Mucosa of descending colon (tissue), 3 donors: ENCODE data around the gene EVX1. TPM values are rescaled to one million over a fixed set of nuclear protein-coding genes. Genes with fewer than 3 reads are reported as not detected.

Experiments
- ATAC-seq: fragments of 200-7000 bp; cut with Tn5 transposase; one replicate; pipeline ENCODE4 v1.9.1; 2020; ENCODE audit warnings: mild to moderate bottlenecking, moderate library complexity
- DNase-seq, 3 donors: peaks; one replicate each; pipeline ENCODE4 v3.0.0-alpha.2; 2020
- H3K36me3 ChIP-seq: fragments of 200-600 bp; one replicate; pipeline ENCODE4 v1.8.0; 2021; ENCODE audit warnings: low read depth, mild to moderate bottlenecking
- H3K4me1 ChIP-seq: fragments of 200-600 bp; one replicate; pipeline ENCODE4 v1.8.0; 2021; ENCODE audit warnings: low read depth, mild to moderate bottlenecking
- H3K4me3 ChIP-seq: fragments of 200-600 bp; one replicate; pipeline ENCODE4 v1.8.0; 2021; ENCODE audit warnings: mild to moderate bottlenecking
- H3K9me3 ChIP-seq: fragments of 200-600 bp; one replicate; pipeline ENCODE4 v1.8.0; 2021; ENCODE audit warnings: mild to moderate bottlenecking
- CTCF ChIP-seq: fragments of 200-600 bp; IDR thresholded peaks from one replicate; pipeline ENCODE4 v1.8.0; 2022; ENCODE audit warnings: antibody characterized with exemption, mild to moderate bottlenecking
- intact Hi-C, 2 donors: fragments of 100-400 bp; cut with DNase I in 1 of 2; cut with micrococcal nuclease in 1 of 2; formaldehyde crosslinking; loops; one replicate each; pipeline versions ENCODE4 v1.11.0 to v1.11.1; 2022; cut with DNase I, micrococcal nuclease
- total RNA-seq, 3 donors: library from RNA; stranded (reverse); fragmentation: NEBNext Ultra II Directional in 2 of 3; extraction: Animal tissue kit (Norgen Biotek cat#: 25700) in 2 of 3; gene quantifications; one replicate each; pipeline versions ENCODE4 v1.2.1 to v1.2.4, GENCODE V29; 2021 to 2023
- donor health status: DM: no; HTN: no; CAD: no; lungs with moderate emphysema.
- donor health status: DM: no; HTN: no; CAD: no.
- donor health status: DM: no; HTN: yes; CAD: no.

The EVX1 gene
- total RNA-seq, 3 donors from 2014 or later: 0.43 to 2.7 TPM; not detected in 1

DNA sequence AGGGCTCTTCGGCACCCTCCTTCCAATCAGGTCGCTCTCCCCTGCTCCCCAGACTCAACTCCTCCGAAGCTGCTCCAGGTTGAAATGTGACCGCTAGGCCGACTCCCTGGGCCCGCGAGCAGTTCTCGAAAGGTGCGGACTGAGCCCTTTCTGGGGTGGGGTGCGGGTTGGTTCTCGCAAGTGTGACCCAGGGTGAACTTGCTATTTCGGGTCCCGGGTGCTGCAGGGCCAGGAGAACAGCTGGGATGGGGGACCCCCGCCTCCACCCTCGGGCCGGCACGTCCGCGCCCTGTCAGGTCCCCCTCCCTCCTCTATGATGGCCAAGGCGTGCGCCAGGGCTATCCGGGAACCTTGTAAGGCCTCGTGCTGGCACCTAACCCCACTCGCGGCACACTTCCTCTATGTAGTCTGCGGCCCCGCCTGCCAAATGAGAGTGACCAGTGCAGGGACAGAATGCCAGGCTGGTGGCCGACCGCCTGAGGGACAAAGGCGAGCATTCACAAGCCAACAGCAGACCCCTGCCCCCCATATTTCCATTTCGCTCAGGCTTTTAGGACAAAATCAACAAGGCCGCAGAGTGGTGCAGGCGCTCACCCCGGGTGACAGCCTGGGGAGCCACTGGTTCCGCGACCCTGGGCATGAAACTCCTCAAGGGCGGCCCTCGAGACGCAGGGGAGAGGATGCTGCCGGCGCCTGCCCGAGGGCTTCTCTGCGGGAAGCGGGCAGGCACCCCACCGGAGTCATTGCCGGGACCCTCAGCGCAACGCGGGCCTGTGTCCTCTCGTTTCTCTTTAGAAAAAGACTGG lies 29.0 kb upstream of the EVX1 start:
- intact Hi-C loops: no loop called here
- H3K36me3 ChIP-seq: no peaks in the 10 kb centered on the region
- TF ChIP-seq CTCF: no peak
- ATAC-seq: no peak
- DNase-seq: no peak
- H3K4me1 ChIP-seq: peaks cover 17% of the 10 kb centered on the region
- no peaks in the 10 kb centered on the region for H3K9me3 ChIP-seq
- H3K4me3 ChIP-seq: no peak overlapping the region

DNA sequence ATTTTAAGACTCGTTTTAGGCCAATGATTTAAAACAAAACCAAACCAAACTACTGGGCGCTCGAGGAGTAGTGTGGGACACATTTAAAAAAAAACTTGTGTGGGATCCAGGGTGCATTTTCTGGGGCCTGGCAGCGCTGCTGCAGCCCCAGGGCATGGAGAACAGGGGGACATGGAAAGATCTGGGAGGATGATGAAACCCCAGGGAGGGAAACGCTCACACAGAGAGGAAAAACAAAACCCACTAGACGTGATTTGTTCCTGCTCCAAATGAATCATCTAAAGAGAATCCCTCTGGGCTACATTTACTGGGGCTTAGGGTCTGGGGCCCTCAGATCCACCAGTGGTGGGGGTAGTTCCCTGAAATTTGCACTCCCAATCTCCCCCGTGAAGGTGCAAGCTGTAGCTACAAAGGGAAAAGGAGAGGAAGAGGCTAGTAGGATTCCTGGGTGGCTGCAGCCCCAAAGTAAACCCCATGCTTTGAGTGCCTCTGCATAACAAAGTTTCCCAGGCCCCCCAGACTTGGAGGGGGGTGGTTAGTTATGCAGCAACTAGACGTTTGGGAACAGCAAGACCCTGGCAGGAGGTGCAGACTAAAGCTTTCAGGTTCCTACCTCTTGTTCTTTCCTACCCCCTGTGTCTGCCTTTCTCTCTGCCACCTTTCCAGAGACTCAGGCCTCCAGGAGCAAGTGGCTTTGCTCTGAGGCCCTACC lies 28.2 kb upstream of the EVX1 start:
- DNase-seq (no peak), ATAC-seq (no peak)
- no peak overlapping the region for H3K4me3 ChIP-seq
- peaks cover 17% of the 10 kb centered on the region for H3K4me1 ChIP-seq
- TF ChIP-seq CTCF: no peak
- no peaks in the 10 kb centered on the region for H3K9me3 ChIP-seq
- no peaks in the 10 kb centered on the region for H3K36me3 ChIP-seq
- intact Hi-C loops: no loop called here

DNA sequence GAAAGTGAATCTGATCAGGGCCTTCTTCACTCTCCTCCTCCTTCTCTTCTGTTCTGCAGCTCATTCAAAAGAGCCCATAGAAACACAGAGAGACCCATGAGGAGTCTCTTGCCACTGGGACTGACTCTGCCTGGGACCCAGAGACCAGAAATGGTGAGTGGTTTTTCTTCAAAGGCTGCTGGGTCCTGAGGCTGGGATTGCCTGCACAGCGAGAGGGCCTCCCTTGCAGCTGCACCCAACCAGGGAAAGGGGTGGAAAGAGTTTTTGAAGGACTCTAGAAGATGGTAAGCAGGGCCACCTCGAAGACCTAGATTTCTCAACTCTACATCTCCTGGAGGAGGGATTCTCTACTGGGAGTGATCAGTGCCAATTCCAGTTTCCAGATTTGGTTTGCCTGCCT lies 27.2 kb upstream of the EVX1 start:
- Histone ChIP-seq H3K4me1 (peaks cover 14% of the 10 kb centered on the region), H3K9me3 (no peaks in the 10 kb centered on the region), H3K4me3 (no peak overlapping the region), H3K36me3 (no peaks in the 10 kb centered on the region)
- intact Hi-C loops: no loop called here
- DNase-seq (no peak), ATAC-seq (no peak)
- no peak for TF ChIP-seq CTCF

- no peak for TF ChIP-seq CTCF
- H3K9me3 ChIP-seq: no peaks in the 10 kb centered on the region
- intact Hi-C loops: no loop called here
- no peak overlapping the region for H3K4me3 ChIP-seq
- DNase-seq: no peak
- no peaks in the 10 kb centered on the region for H3K36me3 ChIP-seq
- no peak for ATAC-seq
- H3K4me1 ChIP-seq: no peaks in the 10 kb centered on the region
These were observed 24.7 kb upstream of the EVX1 start for GRCh38 chr7:27217951-27218350.

GRCh38 chr7:27219821-27220220 lies 22.8 kb upstream of the EVX1 start:
- Histone ChIP-seq H3K36me3 (no peaks in the 10 kb centered on the region), H3K4me3 (no peak overlapping the region), H3K4me1 (no peaks in the 10 kb centered on the region), H3K9me3 (no peaks in the 10 kb centered on the region)
- no peak for ATAC-seq
- no peak for TF ChIP-seq CTCF
- DNase-seq: no peak
- intact Hi-C loops: no loop called here
